ENCODE data around the gene LIPG.

The LIPG gene

GRCh38 chr18:49565612-49566011 is 3.8 kb downstream of the LIPG start:
- Histone ChIP-seq H4K20me1 (ENCODE audit: insufficient read depth, low read length, poor library complexity, severe bottlenecking) (no peaks in the 10 kb centered on the region), H3K9me2 (replicated peaks; ENCODE audit: low read depth, low read length) (no peaks in the 10 kb centered on the region), H3F3A (ENCODE audit: low read depth) (no peaks in the 10 kb centered on the region), H3K36me3 (ENCODE audit: insufficient read depth, low read length) (no peaks in the 10 kb centered on the region), H2AFZ (ENCODE audit: low read length) (no peak overlapping the region), H3K9ac (ENCODE audit: low read depth, low read length, poor library complexity, severe bottlenecking) (no peak overlapping the region), H3K27me3 (ENCODE audit: insufficient read depth, low read length, poor library complexity, severe bottlenecking) (no peaks in the 10 kb centered on the region), H3K4me1 (ENCODE audit: insufficient read depth, low read length, poor library complexity, severe bottlenecking) (no peaks in the 10 kb centered on the region), H3K79me2 (ENCODE audit: insufficient read depth, low read length) (no peaks in the 10 kb centered on the region), H3K9me3 (ENCODE audit: insufficient read depth, low read depth, low read length) (no peaks in the 10 kb centered on the region), H3K4me2 (ENCODE audit: low read depth, low read length, poor library complexity, severe bottlenecking) (no peak overlapping the region), H3K4me3 (ENCODE audit: low read length, poor library complexity, severe bottlenecking) (no peak overlapping the region)
- no peak for TF ChIP-seq CTCF (conservative IDR thresholded peaks at IDR 0.05; ENCODE audit: low read length)
- TF ChIP-seq EZH2phosphoT487 (IDR thresholded peaks at IDR 0.05; ENCODE audit: borderline replicate concordance): no peak

- Histone ChIP-seq H2AFZ (ENCODE audit: low read length) (no peak overlapping the region), H3K9me3 (ENCODE audit: insufficient read depth, low read depth, low read length) (no peaks in the 10 kb centered on the region), H3F3A (ENCODE audit: low read depth) (no peaks in the 10 kb centered on the region), H3K4me1 (ENCODE audit: insufficient read depth, low read length, poor library complexity, severe bottlenecking) (no peaks in the 10 kb centered on the region), H3K27me3 (ENCODE audit: insufficient read depth, low read length, poor library complexity, severe bottlenecking) (no peaks in the 10 kb centered on the region), H3K4me3 (ENCODE audit: low read length, poor library complexity, severe bottlenecking) (no peak overlapping the region), H3K9ac (ENCODE audit: low read depth, low read length, poor library complexity, severe bottlenecking) (no peak overlapping the region), H4K20me1 (ENCODE audit: insufficient read depth, low read length, poor library complexity, severe bottlenecking) (no peaks in the 10 kb centered on the region), H3K79me2 (ENCODE audit: insufficient read depth, low read length) (no peaks in the 10 kb centered on the region), H3K36me3 (ENCODE audit: insufficient read depth, low read length) (no peaks in the 10 kb centered on the region), H3K9me2 (replicated peaks; ENCODE audit: low read depth, low read length) (no peaks in the 10 kb centered on the region), H3K4me2 (ENCODE audit: low read depth, low read length, poor library complexity, severe bottlenecking) (no peak overlapping the region)
- no peak for TF ChIP-seq EZH2phosphoT487 (IDR thresholded peaks at IDR 0.05; ENCODE audit: borderline replicate concordance)
- no peak for TF ChIP-seq CTCF (conservative IDR thresholded peaks at IDR 0.05; ENCODE audit: low read length)
Measured at GRCh38 chr18:49566217-49566770, 4.4 kb downstream of the LIPG start.

GRCh38 chr18:49566985-49567384 is 5.1 kb downstream of the LIPG start:
- no peak overlapping the region for H3K9ac ChIP-seq (ENCODE audit: low read depth, low read length, poor library complexity, severe bottlenecking)
- no peak overlapping the region for H3K4me3 ChIP-seq (ENCODE audit: low read length, poor library complexity, severe bottlenecking)
- H3K79me2 ChIP-seq (ENCODE audit: insufficient read depth, low read length): no peaks in the 10 kb centered on the region
- TF ChIP-seq EZH2phosphoT487 (IDR thresholded peaks at IDR 0.05; ENCODE audit: borderline replicate concordance) (no peak), CTCF (conservative IDR thresholded peaks at IDR 0.05; ENCODE audit: low read length) (no peak)
- no peak overlapping the region for H2AFZ ChIP-seq (ENCODE audit: low read length)
- H3K36me3 ChIP-seq (ENCODE audit: insufficient read depth, low read length): no peaks in the 10 kb centered on the region
- H3K4me2 ChIP-seq (ENCODE audit: low read depth, low read length, poor library complexity, severe bottlenecking): no peak overlapping the region
- H3F3A ChIP-seq (ENCODE audit: low read depth): no peaks in the 10 kb centered on the region
- H4K20me1 ChIP-seq (ENCODE audit: insufficient read depth, low read length, poor library complexity, severe bottlenecking): no peaks in the 10 kb centered on the region
- H3K27me3 ChIP-seq (ENCODE audit: insufficient read depth, low read length, poor library complexity, severe bottlenecking): no peaks in the 10 kb centered on the region
- H3K9me2 ChIP-seq (replicated peaks; ENCODE audit: low read depth, low read length): no peaks in the 10 kb centered on the region
- no peaks in the 10 kb centered on the region for H3K4me1 ChIP-seq (ENCODE audit: insufficient read depth, low read length, poor library complexity, severe bottlenecking)
- H3K9me3 ChIP-seq (ENCODE audit: insufficient read depth, low read depth, low read length): no peaks in the 10 kb centered on the region
